ENCODE data around the gene ZC2HC1B. TPM values are rescaled to one million over a fixed set of nuclear protein-coding genes. Genes with fewer than 3 reads are reported as not detected.
"Not testable (repeated sequence)": the region's sequence is repeated elsewhere in the genome, so short reads cannot be mapped to it uniquely, and the experiment has no call there.

Gene ZC2HC1B
- total RNA-seq, 1 donor from 2014 or later, result not detected

- H3K9ac ChIP-seq (ENCODE audit: low read depth in 1 of 3, low read length in 3 of 3), result no peak overlapping the region
Measured at GRCh38 chr6:143911028-143911427, 46.8 kb downstream of the ZC2HC1B start.

DNA sequence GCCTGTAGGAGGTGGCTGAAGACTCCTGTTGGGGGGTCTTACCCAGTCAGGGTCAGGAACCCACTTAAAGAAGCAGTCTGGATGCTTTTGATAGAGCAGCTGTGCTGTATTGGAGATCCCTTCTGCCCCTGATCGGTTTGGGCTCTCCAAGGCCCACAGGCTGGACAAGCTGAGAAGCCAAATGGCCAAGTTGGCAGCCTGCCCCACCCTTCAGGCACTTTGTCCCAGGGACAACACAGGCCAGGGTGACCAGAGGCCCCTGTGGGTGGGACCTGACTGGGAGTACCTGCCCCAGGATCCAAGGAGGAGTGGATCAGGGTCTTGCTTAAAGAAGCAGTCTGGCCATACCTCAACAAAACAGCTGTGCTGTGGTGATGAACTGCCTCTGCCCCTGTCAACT is 48.4 kb downstream of the ZC2HC1B start:
- Histone ChIP-seq H3K27me3 (ENCODE audit: control insufficient read depth in 3 of 3, insufficient read depth in 3 of 3, low read length in 3 of 3) (no peaks in the 10 kb centered on the region), H3K4me3 (ENCODE audit: low read length in 3 of 3) (no peak overlapping the region), H3K9ac (ENCODE audit: low read depth in 1 of 3, low read length in 3 of 3) (no peak overlapping the region), H3K27ac (ENCODE audit: low read depth, low read length) (no peak overlapping the region), H3K9me3 (ENCODE audit: control insufficient read depth in 3 of 3, low read length in 3 of 3) (no peaks in the 10 kb centered on the region), H3K36me3 (ENCODE audit: control insufficient read depth in 3 of 3, insufficient read depth in 3 of 3, low read length in 3 of 3) (no peaks in the 10 kb centered on the region), H3K4me1 (ENCODE audit: control insufficient read depth in 3 of 3, insufficient read depth in 3 of 3, low read length in 3 of 3) (no peaks in the 10 kb centered on the region)

More at GRCh38 chr6:143911028-143911427, 46.8 kb downstream of the ZC2HC1B start:
- Histone ChIP-seq H3K4me1 (ENCODE audit: control insufficient read depth in 3 of 3, insufficient read depth in 3 of 3, low read length in 3 of 3) (no peaks in the 10 kb centered on the region), H3K27me3 (ENCODE audit: control insufficient read depth in 3 of 3, insufficient read depth in 3 of 3, low read length in 3 of 3) (no peaks in the 10 kb centered on the region), H3K36me3 (ENCODE audit: control insufficient read depth in 3 of 3, insufficient read depth in 3 of 3, low read length in 3 of 3) (no peaks in the 10 kb centered on the region), H3K9me3 (ENCODE audit: control insufficient read depth in 3 of 3, low read length in 3 of 3) (no peaks in the 10 kb centered on the region), H3K4me3 (ENCODE audit: low read length in 3 of 3) (no peak overlapping the region), H3K27ac (ENCODE audit: low read depth, low read length) (no peak overlapping the region)

GRCh38 chr6:143917026-143917425 is 52.8 kb downstream of the ZC2HC1B start:
- not testable (repeated sequence) for H3K27me3 ChIP-seq (ENCODE audit: control insufficient read depth in 3 of 3, insufficient read depth in 3 of 3, low read length in 3 of 3); H3K36me3 ChIP-seq (ENCODE audit: control insufficient read depth in 3 of 3, insufficient read depth in 3 of 3, low read length in 3 of 3); H3K9ac ChIP-seq (ENCODE audit: low read depth in 1 of 3, low read length in 3 of 3); H3K9me3 ChIP-seq (ENCODE audit: control insufficient read depth in 3 of 3, low read length in 3 of 3); H3K4me3 ChIP-seq (ENCODE audit: low read length in 3 of 3); H3K27ac ChIP-seq (ENCODE audit: low read depth, low read length); H3K4me1 ChIP-seq (ENCODE audit: control insufficient read depth in 3 of 3, insufficient read depth in 3 of 3, low read length in 3 of 3)

GRCh38 chr6:143928853-143929252 is 64.6 kb downstream of the ZC2HC1B start:
- Histone ChIP-seq H3K4me1 (ENCODE audit: control insufficient read depth in 3 of 3, insufficient read depth in 3 of 3, low read length in 3 of 3) (no peaks in the 10 kb centered on the region), H3K27me3 (ENCODE audit: control insufficient read depth in 3 of 3, insufficient read depth in 3 of 3, low read length in 3 of 3) (no peaks in the 10 kb centered on the region), H3K27ac (ENCODE audit: low read depth, low read length) (no peak overlapping the region), H3K4me3 (ENCODE audit: low read length in 3 of 3) (no peak overlapping the region), H3K9me3 (ENCODE audit: control insufficient read depth in 3 of 3, low read length in 3 of 3) (no peaks in the 10 kb centered on the region), H3K9ac (ENCODE audit: low read depth in 1 of 3, low read length in 3 of 3) (no peak overlapping the region), H3K36me3 (ENCODE audit: control insufficient read depth in 3 of 3, insufficient read depth in 3 of 3, low read length in 3 of 3) (no peaks in the 10 kb centered on the region)

- no peaks in the 10 kb centered on the region for H3K27me3 ChIP-seq (ENCODE audit: control insufficient read depth in 3 of 3, insufficient read depth in 3 of 3, low read length in 3 of 3)
- peaks cover 0 to 2% (median 0%) of the 10 kb centered on the region in 3 donors for H3K9me3 ChIP-seq (ENCODE audit: control insufficient read depth in 3 of 3, low read length in 3 of 3)
- no peaks in the 10 kb centered on the region for H3K36me3 ChIP-seq (ENCODE audit: control insufficient read depth in 3 of 3, insufficient read depth in 3 of 3, low read length in 3 of 3)
- no peak overlapping the region for H3K9ac ChIP-seq (ENCODE audit: low read depth in 1 of 3, low read length in 3 of 3)
- H3K4me3 ChIP-seq (ENCODE audit: low read length in 3 of 3), result no peak overlapping the region
- no peak overlapping the region for H3K27ac ChIP-seq (ENCODE audit: low read depth, low read length)
- H3K4me1 ChIP-seq (ENCODE audit: control insufficient read depth in 3 of 3, insufficient read depth in 3 of 3, low read length in 3 of 3), result no peaks in the 10 kb centered on the region
Measured at GRCh38 chr6:143929975-143930374, 65.7 kb downstream of the ZC2HC1B start.

GRCh38 chr6:143934331-143934730 is 70.1 kb downstream of the ZC2HC1B start:
- Histone ChIP-seq H3K27ac (ENCODE audit: low read depth, low read length) (no peak overlapping the region), H3K27me3 (ENCODE audit: control insufficient read depth in 3 of 3, insufficient read depth in 3 of 3, low read length in 3 of 3) (no peaks in the 10 kb centered on the region), H3K36me3 (ENCODE audit: control insufficient read depth in 3 of 3, insufficient read depth in 3 of 3, low read length in 3 of 3) (no peaks in the 10 kb centered on the region), H3K4me1 (ENCODE audit: control insufficient read depth in 3 of 3, insufficient read depth in 3 of 3, low read length in 3 of 3) (no peaks in the 10 kb centered on the region), H3K4me3 (ENCODE audit: low read length in 3 of 3) (no peak overlapping the region), H3K9ac (ENCODE audit: low read depth in 1 of 3, low read length in 3 of 3) (no peak overlapping the region), H3K9me3 (ENCODE audit: control insufficient read depth in 3 of 3, low read length in 3 of 3) (peaks cover 0 to 2% (median 0%) of the 10 kb centered on the region in 3 donors)

DNA sequence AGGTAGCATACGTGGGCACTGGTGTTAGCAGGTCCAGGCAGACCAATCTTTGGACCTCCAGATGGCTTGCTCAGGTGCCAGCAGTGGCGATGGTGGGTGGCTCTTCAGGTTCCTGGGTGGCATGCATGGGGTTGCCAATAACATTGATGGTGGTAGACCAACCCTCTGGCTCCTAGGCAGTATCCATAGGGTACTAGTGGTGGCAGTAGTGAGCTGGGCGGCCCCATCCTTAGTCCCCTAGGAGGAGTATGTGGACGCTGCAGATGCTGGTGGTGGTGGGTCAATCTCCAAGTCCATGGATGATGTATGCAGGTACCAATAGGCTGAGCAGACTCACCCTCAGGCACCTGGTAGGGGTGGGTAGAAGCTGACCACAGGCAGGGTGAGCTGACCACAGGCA is 70.6 kb downstream of the ZC2HC1B start:
- no peak overlapping the region for H3K9ac ChIP-seq (ENCODE audit: low read depth in 1 of 3, low read length in 3 of 3)
- H3K4me1 ChIP-seq (ENCODE audit: control insufficient read depth in 3 of 3, insufficient read depth in 3 of 3, low read length in 3 of 3), result no peaks in the 10 kb centered on the region
- H3K27ac ChIP-seq (ENCODE audit: low read depth, low read length), result no peak overlapping the region
- peaks cover 0 to 2% (median 0%) of the 10 kb centered on the region in 3 donors for H3K9me3 ChIP-seq (ENCODE audit: control insufficient read depth in 3 of 3, low read length in 3 of 3)
- no peaks in the 10 kb centered on the region for H3K36me3 ChIP-seq (ENCODE audit: control insufficient read depth in 3 of 3, insufficient read depth in 3 of 3, low read length in 3 of 3)
- no peak overlapping the region for H3K4me3 ChIP-seq (ENCODE audit: low read length in 3 of 3)
- no peaks in the 10 kb centered on the region for H3K27me3 ChIP-seq (ENCODE audit: control insufficient read depth in 3 of 3, insufficient read depth in 3 of 3, low read length in 3 of 3)

GRCh38 chr6:143936347-143936746 is 72.1 kb downstream of the ZC2HC1B start:
- H3K4me3 ChIP-seq (ENCODE audit: low read length in 3 of 3), result no peak overlapping the region
- no peak overlapping the region for H3K27ac ChIP-seq (ENCODE audit: low read depth, low read length)
- H3K36me3 ChIP-seq (ENCODE audit: control insufficient read depth in 3 of 3, insufficient read depth in 3 of 3, low read length in 3 of 3), result no peaks in the 10 kb centered on the region
- no peaks in the 10 kb centered on the region for H3K27me3 ChIP-seq (ENCODE audit: control insufficient read depth in 3 of 3, insufficient read depth in 3 of 3, low read length in 3 of 3)
- no peaks in the 10 kb centered on the region for H3K4me1 ChIP-seq (ENCODE audit: control insufficient read depth in 3 of 3, insufficient read depth in 3 of 3, low read length in 3 of 3)
- H3K9me3 ChIP-seq (ENCODE audit: control insufficient read depth in 3 of 3, low read length in 3 of 3), result peaks cover 0 to 2% (median 0%) of the 10 kb centered on the region in 3 donors
- no peak overlapping the region for H3K9ac ChIP-seq (ENCODE audit: low read depth in 1 of 3, low read length in 3 of 3)

DNA sequence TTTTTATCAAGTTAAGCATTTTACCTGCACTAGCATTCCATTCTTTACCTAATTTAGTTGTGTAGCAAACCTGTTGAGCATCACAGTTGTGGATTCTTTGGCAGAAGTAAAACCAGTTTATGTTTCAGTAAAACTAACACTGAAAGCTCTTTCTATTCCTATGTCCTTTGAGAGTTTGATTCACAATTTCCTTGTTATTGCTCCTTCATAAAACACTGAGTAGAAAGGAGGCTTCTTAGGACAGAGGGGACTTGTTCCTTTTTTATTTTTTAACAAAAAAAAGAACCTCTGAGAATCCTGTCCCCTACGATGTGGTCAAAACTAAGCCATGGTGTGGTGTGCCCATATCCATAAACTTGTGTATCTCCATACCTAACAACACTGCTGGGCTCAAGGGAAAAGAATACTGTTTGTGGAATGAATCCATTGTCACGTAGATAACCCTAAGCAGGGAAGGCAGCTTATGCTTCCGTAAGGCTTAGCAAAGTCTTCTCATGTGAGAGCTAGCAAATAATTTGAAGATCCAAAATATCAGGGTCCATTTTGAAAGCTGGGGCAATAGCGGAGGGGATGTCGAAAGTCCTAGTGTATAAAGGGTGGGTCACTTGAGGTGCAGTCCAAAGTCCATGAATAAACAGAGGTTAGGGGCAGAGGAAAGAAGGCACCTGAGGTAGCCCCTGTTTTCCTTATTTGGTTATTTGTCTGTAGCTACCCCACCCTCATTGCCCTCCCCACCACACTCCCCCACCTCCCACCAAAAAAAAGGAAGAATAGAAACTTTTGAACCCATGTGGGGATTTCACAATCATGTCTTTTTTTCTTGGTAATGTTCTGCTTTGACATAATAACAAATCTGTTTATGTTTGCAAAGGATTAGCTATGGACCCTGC is 72.7 kb downstream of the ZC2HC1B start:
- Histone ChIP-seq H3K9ac (ENCODE audit: low read depth in 1 of 3, low read length in 3 of 3) (no peak overlapping the region), H3K36me3 (ENCODE audit: control insufficient read depth in 3 of 3, insufficient read depth in 3 of 3, low read length in 3 of 3) (no peaks in the 10 kb centered on the region), H3K4me3 (ENCODE audit: low read length in 3 of 3) (no peak overlapping the region), H3K9me3 (ENCODE audit: control insufficient read depth in 3 of 3, low read length in 3 of 3) (peaks cover 0 to 2% (median 0%) of the 10 kb centered on the region in 3 donors), H3K4me1 (ENCODE audit: control insufficient read depth in 3 of 3, insufficient read depth in 3 of 3, low read length in 3 of 3) (no peaks in the 10 kb centered on the region), H3K27me3 (ENCODE audit: control insufficient read depth in 3 of 3, insufficient read depth in 3 of 3, low read length in 3 of 3) (no peaks in the 10 kb centered on the region), H3K27ac (ENCODE audit: low read depth, low read length) (no peak overlapping the region)

DNA sequence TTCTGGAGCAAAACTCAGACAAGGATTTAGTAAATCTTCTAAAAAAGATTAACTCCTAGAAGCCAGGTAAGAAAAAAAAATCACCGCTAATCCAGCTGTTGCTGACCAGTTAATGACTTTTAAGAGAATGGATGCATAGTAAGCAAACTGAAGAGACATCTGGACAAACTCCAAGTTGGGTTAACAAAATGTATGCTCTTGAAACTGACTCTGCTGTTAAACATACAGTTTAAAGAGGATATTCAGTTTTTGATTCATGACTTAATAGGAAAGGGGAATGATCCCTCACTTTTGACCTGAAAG is 73.3 kb downstream of the ZC2HC1B start:
- peaks cover 0 to 2% (median 0%) of the 10 kb centered on the region in 3 donors for H3K9me3 ChIP-seq (ENCODE audit: control insufficient read depth in 3 of 3, low read length in 3 of 3)
- no peak overlapping the region for H3K27ac ChIP-seq (ENCODE audit: low read depth, low read length)
- no peaks in the 10 kb centered on the region for H3K27me3 ChIP-seq (ENCODE audit: control insufficient read depth in 3 of 3, insufficient read depth in 3 of 3, low read length in 3 of 3)
- no peaks in the 10 kb centered on the region for H3K36me3 ChIP-seq (ENCODE audit: control insufficient read depth in 3 of 3, insufficient read depth in 3 of 3, low read length in 3 of 3)
- no peak overlapping the region for H3K9ac ChIP-seq (ENCODE audit: low read depth in 1 of 3, low read length in 3 of 3)
- H3K4me3 ChIP-seq (ENCODE audit: low read length in 3 of 3), result no peak overlapping the region
- no peaks in the 10 kb centered on the region for H3K4me1 ChIP-seq (ENCODE audit: control insufficient read depth in 3 of 3, insufficient read depth in 3 of 3, low read length in 3 of 3)

Measured in skeletal muscle tissue (tissue), 4 donors.